Measurements from ENCODE around the gene CCT4.
"Not testable (repeated sequence)": the region's sequence is repeated elsewhere in the genome, so short reads cannot be mapped to it uniquely, and the experiment has no call there.

The CCT4 gene, protein sequence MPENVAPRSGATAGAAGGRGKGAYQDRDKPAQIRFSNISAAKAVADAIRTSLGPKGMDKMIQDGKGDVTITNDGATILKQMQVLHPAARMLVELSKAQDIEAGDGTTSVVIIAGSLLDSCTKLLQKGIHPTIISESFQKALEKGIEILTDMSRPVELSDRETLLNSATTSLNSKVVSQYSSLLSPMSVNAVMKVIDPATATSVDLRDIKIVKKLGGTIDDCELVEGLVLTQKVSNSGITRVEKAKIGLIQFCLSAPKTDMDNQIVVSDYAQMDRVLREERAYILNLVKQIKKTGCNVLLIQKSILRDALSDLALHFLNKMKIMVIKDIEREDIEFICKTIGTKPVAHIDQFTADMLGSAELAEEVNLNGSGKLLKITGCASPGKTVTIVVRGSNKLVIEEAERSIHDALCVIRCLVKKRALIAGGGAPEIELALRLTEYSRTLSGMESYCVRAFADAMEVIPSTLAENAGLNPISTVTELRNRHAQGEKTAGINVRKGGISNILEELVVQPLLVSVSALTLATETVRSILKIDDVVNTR

DNA sequence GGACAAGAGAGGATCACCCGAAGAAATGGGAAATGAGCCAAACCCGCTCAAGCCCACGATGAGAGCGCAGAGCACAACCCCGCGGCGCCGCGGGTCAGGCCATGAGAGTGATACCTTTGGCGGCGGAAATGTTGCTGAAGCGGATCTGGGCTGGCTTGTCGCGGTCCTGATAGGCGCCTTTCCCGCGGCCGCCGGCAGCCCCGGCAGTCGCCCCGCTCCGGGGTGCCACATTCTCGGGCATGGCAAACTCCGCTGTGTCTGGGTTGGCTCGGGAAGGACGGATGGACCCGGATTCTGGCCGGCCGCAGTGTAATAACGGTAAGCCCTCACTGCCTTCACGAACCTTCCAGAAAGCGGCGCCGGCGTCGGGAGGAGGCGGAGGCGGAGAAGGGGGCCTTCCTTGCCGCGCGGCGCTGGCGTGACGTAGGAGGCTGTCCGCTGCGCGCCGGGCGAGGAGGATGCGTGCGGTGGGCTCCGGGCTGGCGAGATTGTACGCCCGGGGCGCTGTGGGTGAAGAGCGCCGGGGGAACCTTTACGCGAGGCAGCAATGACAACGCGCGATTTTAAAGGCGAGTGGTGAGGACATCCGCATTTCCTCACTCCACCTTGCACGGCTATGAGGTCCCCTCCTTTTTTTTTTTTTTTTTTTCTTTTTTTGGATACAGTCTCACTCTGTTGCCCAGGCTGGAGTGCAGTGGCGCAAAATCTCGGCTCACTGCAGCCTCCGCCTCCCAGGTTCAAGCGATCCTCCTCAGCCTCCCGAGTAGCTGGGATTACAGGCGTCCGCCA, at the start of gene CCT4:
Gene CCT4, minus strand, starts transcription at position 390 of the 789 bp plus-strand sequence. Its CDS starts 149 bp downstream, at position 241.
- DNase-seq (ENCODE audit: low spot score) = peak; percentile 72

DNA sequence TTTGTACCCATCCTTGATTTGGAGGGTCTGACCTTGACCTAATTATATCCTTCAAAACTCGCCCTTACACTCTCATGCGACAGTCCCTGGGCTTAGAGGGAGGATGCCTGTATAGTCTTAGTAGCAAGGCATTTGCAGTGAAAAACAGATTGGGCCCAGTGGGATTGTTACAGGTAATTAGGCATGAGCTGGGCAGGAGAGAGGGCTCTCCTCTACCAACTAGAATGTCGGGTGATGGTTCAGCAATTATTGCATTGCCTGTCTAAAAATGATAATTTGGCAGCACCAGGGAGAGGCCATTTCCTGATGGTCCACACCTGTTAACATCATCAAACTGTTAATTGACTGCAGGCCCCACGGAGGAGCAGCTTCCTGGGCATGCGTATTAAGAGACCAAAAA, 49.4 kb upstream of the CCT4 start:
- no peak for DNase-seq (ENCODE audit: low spot score)

DNA sequence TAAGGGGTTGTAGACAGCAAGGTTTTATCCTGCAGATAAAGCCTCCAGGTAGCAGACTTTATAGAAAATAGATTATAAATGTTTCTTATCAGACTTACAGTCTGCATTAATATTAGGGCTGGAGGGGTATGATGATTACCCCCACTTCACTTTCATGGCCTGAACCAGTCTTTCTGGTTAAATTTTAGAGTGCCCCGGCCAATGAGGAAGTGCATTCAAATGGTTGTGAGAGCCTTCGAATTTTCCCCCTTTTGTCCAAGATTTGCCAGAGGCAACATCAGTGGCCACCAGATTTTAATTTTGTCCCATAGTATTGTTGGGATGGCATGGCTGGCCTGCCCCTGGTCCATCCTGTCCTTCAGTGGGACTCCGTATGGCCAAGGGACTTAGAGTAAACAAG, 48.6 kb upstream of the CCT4 start:
- no peak for DNase-seq (ENCODE audit: low spot score)

- DNase-seq (ENCODE audit: low spot score) = no peak
Observed at GRCh38 chr2:61928826-61929461, 40.5 kb upstream of the CCT4 start.

GRCh38 chr2:61926531-61927477, 38.3 kb upstream of the CCT4 start:
- no peak for DNase-seq (ENCODE audit: low spot score)

GRCh38 chr2:61924895-61925663, 36.6 kb upstream of the CCT4 start:
- DNase-seq (ENCODE audit: low spot score) = no peak

DNA sequence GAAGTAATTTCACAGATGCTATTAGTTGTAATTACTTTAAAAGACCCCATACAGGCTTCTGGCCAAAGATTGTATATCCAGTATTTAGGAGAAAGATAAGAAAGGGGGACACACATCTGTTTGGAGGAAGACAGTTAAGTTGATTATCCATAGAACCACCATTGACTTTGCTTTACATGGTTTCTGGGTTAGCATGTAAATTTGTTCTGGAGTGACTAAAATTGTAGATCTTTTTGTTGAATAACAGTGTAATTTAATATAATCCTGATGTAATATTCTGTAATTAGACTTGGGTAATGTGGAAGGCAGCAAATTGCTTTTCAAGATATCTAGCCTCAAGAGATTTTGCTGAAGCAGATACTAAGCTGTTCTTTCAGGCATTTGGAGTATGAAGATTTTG, 34.3 kb upstream of the CCT4 start:
- DNase-seq (ENCODE audit: low spot score) = no peak

GRCh38 chr2:61920548-61920947, 32.1 kb upstream of the CCT4 start:
- DNase-seq (ENCODE audit: low spot score) = no peak

DNA sequence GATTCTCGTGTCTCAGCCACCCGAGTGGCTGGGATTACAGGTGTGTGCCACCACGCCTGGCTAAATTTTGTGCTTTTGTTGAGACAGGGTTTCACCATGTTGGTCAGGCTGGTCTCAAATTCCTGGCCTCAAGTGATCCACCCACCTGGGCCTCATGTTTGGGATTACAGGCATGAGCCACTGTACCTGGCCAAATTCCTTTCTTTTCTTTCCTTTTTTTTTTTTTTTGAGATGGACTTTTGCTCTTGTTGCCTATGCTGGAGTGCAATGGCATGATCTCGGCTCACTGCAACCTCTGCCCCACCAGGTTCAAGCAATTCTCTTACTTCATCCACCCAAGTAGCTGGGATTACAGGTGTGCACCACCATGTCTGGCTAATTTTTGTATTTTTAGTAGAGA, 26.3 kb upstream of the CCT4 start:
- not testable (repeated sequence) for DNase-seq (ENCODE audit: low spot score)

- DNase-seq (ENCODE audit: low spot score) = no peak
Observed at GRCh38 chr2:61911510-61911909, 23.1 kb upstream of the CCT4 start.

- no peak for DNase-seq (ENCODE audit: low spot score)
Observed at GRCh38 chr2:61910603-61911002, 22.1 kb upstream of the CCT4 start.

- no peak for DNase-seq (ENCODE audit: low spot score)
Observed at GRCh38 chr2:61909116-61909515, 20.7 kb upstream of the CCT4 start.

DNA sequence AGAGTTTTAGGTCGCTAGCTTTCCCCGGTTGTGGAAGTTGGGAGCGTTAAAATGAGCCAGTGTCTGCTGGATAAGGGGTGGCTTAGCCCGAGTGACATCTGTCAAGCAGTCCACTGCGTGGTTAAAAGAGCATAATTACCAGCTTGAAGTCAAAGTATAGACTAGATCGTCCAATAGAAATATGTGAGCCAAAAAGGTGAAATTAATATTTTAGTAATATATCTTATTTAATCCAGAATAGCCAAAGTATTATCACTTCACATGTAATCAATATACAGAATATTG, 17.7 kb upstream of the CCT4 start:
- no peak for DNase-seq (ENCODE audit: low spot score)

GRCh38 chr2:61905372-61906185, 17.1 kb upstream of the CCT4 start, which contains the start of gene COMMD1:
TSS of gene COMMD1 (plus strand) at chr2:61905674. CDS start at chr2:61905679, 5 bp downstream.
- DNase-seq (ENCODE audit: low spot score) = peak; percentile 25

DNA sequence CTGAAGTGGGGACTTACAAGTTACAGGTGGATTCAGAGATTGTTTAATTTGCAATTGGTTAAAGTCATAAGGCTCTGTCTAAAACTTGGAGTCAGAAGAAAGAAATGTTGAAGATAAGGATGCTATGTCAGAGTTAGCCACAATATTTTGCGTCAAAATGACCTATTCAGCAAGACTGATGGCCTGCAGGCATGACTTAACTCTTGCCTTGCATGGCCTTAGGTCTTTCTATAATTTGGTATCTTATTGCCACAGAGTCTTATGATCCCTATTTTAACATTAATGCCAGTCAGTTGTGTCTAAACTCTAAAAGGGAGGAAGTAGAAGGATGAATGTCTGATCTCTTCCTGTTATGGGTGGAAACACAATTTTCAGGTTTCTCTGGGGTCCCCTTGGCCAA, 11.8 kb upstream of the CCT4 start:
- DNase-seq (ENCODE audit: low spot score) = no peak

GRCh38 chr2:61898810-61899209, 10.4 kb upstream of the CCT4 start:
- DNase-seq (ENCODE audit: low spot score) = no peak

GRCh38 chr2:61887717-61888266, 664 bp downstream of the CCT4 start:
- DNase-seq (ENCODE audit: low spot score) = peak; percentile 30

DNA sequence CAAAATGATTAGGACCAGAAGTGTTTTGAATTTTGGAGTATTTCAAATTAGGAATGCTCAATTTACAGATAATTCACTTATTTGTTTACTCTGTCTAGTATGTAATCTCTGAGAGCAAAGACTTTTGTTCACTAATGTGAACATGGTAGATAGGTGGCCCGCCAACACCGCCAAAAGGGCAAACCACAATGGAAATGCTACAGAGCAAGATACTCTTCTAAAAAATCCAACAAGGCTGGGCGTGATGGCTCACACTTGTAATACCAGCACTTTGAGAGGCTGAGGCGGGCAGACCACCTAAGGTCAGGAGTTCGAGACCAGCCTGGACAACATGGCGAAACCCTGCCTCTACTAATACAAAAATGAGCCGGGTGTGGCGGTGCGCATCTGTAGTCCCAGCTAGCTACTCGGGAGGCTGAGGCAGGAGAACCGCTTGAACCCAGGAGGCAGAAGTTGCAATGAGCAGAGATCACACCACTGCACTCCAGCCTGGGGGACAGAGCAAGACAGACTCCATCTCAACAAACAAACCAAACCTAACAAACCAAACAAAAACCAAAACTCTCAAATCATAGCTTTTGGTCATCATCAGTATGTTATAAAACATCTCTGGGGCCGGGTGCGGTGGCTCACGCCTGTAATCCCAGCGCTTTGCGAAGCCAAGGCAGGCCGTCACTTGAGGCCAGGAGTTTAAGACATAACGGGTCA, 2.4 kb downstream of the CCT4 start:
- no peak for DNase-seq (ENCODE audit: low spot score)

GRCh38 chr2:61882850-61883249, 5.6 kb downstream of the CCT4 start:
- no peak for DNase-seq (ENCODE audit: low spot score)

Data from COLO829 (cell line).